Cardiac fibroblast (primary cell): ENCODE data around the gene ANKRD52.
"Not testable (repeated sequence)": the region's sequence is repeated elsewhere in the genome, so short reads cannot be mapped to it uniquely, and the experiment has no call there.

ENCODE experiments used
- DNase-seq, 2 donors: peaks; one replicate each; pipeline versions ENCODE4 v3.0.0 to v3.0.0-alpha.2; 2010; ENCODE audit warnings: low read depth in 2 of 2
- H3K4me3 ChIP-seq, 2 donors: replicated peaks in 1 of 2; 1 replicate in 1 of 2; 2 replicates in 1 of 2; pipeline ENCODE4 v1.5.1; 2011; ENCODE audit warnings: low read depth in 2 of 2, low read length in 2 of 2, mild to moderate bottlenecking in 2 of 2, moderate library complexity in 1 of 2
- TF ChIP-seq, protein P1 (sequence below): IDR thresholded peaks from one replicate; pipeline ENCODE4 v1.5.1; 2011; ENCODE audit warnings: low read depth, mild to moderate bottlenecking, low read length, inconsistent platforms

ANKRD52 gene

DNA sequence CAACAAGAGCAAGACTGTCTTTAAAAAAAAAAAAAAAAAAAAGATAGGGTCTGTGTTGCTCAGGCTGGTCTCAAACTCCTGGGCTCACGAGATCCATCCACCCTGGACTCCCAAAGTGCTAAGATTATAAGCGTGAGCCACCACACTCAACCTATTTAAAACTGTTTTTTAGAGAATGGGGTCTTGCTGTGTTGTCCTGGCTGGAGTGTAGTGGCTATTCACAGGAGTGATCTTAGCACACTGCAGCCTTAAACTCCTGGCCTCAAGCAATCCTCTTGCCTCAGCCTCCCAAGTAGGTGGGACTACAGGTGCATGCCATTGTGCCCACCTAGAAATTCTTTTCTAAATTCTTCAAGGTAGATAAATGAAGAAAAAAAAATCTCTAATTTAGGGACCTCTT is 16.1 kb upstream of the ANKRD52 start:
- DNase-seq, result no peak
- TF ChIP-seq, protein P1, sequence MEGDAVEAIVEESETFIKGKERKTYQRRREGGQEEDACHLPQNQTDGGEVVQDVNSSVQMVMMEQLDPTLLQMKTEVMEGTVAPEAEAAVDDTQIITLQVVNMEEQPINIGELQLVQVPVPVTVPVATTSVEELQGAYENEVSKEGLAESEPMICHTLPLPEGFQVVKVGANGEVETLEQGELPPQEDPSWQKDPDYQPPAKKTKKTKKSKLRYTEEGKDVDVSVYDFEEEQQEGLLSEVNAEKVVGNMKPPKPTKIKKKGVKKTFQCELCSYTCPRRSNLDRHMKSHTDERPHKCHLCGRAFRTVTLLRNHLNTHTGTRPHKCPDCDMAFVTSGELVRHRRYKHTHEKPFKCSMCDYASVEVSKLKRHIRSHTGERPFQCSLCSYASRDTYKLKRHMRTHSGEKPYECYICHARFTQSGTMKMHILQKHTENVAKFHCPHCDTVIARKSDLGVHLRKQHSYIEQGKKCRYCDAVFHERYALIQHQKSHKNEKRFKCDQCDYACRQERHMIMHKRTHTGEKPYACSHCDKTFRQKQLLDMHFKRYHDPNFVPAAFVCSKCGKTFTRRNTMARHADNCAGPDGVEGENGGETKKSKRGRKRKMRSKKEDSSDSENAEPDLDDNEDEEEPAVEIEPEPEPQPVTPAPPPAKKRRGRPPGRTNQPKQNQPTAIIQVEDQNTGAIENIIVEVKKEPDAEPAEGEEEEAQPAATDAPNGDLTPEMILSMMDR, result no peak
- no peak overlapping the region for H3K4me3 ChIP-seq

- H3K4me3 ChIP-seq, DNase-seq: not testable (repeated sequence)
Measured at GRCh38 chr12:56272468-56272867, 14.3 kb upstream of the ANKRD52 start.

GRCh38 chr12:56271031-56271430 is 12.8 kb upstream of the ANKRD52 start:
- no peak overlapping the region for H3K4me3 ChIP-seq
- DNase-seq, result peak; percentile 46 to 49
- TF ChIP-seq, protein P1, result peak; percentile 54

DNA sequence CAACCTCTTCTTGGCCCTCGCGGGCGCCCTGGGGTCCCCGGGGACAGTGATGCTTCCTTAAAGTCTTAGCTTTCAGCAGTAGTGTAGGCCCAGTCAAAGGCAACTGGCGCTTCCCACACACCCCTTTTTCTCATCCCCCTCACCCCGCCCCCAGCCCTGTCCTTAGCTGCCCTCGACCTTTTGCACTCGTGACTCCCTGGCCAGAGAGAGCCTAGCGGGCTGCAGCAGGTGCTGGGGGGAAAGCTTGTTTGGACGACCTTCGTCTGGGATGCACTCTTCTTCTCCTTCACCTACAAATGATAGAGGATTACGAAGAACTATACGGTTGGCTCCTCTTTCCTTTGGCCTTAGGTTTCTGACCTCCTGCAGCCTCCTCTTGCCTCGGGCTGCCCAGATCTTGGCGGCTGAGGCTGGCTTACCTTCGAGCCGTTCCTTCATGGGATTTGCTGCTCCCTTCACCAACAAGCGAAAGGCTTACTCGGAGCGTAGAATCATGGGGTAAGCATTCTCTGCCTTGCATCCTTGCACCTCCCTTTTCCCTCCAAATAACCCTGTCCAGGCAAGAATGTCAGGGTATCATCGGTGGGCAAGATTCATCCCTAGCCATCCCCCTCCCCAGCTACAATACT is 9.4 kb upstream of the ANKRD52 start:
- DNase-seq, result peak in 1 of 2 donors; percentile 40
- TF ChIP-seq, protein P1, result no peak

GRCh38 chr12:56266693-56267442 is 8.7 kb upstream of the ANKRD52 start, which contains the start of gene COQ10A:
COQ10A (plus strand) TSS chr12:56266942; CDS start chr12:56267119, 177 bp downstream.
- TF ChIP-seq, protein P1, result peak; percentile 79
- DNase-seq, result peak; percentile 85
- peak within 1 kb of the TSS; percentile 73 for H3K4me3 ChIP-seq

More for the DNA sequence above, 9.4 kb upstream of the ANKRD52 start:
- H3K4me3 ChIP-seq, result peak overlapping the region; percentile 73

DNA sequence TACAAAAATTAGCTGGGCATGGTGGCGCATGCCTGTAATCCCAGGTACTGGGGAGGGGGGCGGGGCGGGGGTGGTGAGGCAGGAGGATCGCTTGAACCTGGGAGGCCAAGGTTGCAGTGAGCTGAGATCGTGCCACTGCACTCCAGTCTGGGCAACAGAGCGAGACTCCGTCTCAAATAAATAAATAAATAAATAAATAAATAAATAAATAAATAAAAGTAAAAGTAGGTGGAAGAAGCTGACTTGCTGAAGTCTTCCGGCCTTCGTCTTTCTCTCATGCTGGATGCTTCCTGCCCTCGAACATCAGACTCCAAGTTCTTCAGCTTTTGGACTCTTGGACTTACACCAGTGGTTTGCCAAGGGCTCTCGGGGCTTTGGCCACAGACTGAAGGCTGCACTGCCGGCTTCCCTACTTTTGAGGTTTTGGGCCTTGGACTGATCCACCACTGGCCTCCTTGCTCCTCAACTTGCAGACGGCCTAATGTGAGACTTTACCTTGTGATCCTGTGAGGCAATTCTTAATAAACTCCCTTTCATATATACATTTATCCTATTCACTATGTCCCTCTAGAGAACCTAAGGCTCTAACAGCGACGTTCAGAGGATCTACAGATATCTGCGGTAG is 8.0 kb upstream of the ANKRD52 start:
- DNase-seq, result not testable (repeated sequence)
- peak overlapping the region; percentile 73 for H3K4me3 ChIP-seq

DNA sequence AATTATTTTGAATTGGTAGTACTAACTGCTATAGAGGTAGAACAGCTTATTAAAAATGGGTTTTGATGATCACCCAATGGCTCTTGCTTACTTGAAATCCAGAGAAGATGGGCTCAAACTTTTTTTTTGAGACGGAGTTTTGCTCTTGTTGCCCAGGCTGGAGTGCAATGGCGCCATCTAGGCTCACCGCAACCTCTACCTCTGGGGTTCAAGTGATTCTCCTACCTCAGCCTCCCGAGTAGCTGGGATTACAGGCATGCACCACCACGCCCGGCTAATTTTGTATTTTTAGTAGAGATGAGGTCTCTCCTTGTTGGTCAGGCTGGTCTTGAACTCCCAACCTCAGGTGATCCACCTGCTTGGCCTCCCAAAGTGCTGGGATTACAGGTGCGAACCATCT is 4.8 kb upstream of the ANKRD52 start:
- not testable (repeated sequence) for DNase-seq, H3K4me3 ChIP-seq

GRCh38 chr12:56261503-56262232 is 3.5 kb upstream of the ANKRD52 start:
- TF ChIP-seq, protein P1, result no peak
- no peak overlapping the region for H3K4me3 ChIP-seq
- peak; percentile 49 to 82 for DNase-seq
